OCI-LY7 (cell line): Measurements from ENCODE around the gene SLC22A7. TPM values are rescaled to one million over a fixed set of nuclear protein-coding genes. Genes with fewer than 3 reads are reported as not detected.

Experiments used
- BruUV-seq: library from RNA; stranded (reverse); fragments of 400-500 nt; replicated peaks from 2 replicates; lab custom pipeline; 2021; lab: Mats Ljungman, UMichigan
- CTCF ChIA-PET: fragments of 300-600 bp; sonication (Branson Sonifier 250); formaldehyde crosslinking; loops from one replicate; lab custom pipeline; 2022; ENCODE audit warnings: antibody characterized with exemption; ENCODE audit not compliant: unreplicated experiment; lab: Charles Lee
- POLR2A ChIA-PET: fragments of 300-600 bp; sonication (Branson Sonifier 250); formaldehyde crosslinking; loops from one replicate; lab custom pipeline; 2022; ENCODE audit warnings: antibody characterized with exemption; lab: Charles Lee
- DNase-seq: peaks from one replicate; pipeline ENCODE4 v3.0.0-alpha.2; 2015; ENCODE audit warnings: low spot score
- H2AFZ ChIP-seq: fragments of 200-600 bp; sonication (generic), shearing (Covaris generic); 2 replicates; pipeline ENCODE4 v1.6.1; 2014; ENCODE audit warnings: mild to moderate bottlenecking, antibody characterized with exemption, low read length, moderate library complexity
- H3K27ac ChIP-seq: fragments of 200-600 bp; sonication (generic); 2 replicates; pipeline ENCODE4 v1.5.1; 2014; ENCODE audit warnings: mixed run types, low read depth, mild to moderate bottlenecking, moderate library complexity, low read length, inconsistent platforms; ENCODE audit not compliant: poor library complexity, severe bottlenecking
- H3K36me3 ChIP-seq: fragments of 200-600 bp; sonication (generic); 2 replicates; pipeline ENCODE4 v1.6.1; 2014; ENCODE audit warnings: mild to moderate bottlenecking, antibody characterized with exemption, low read length, moderate library complexity, mixed read lengths; ENCODE audit not compliant: insufficient read depth
- H3K4me1 ChIP-seq: fragments of 200-600 bp; sonication (generic); 2 replicates; pipeline ENCODE4 v1.5.1; 2014; ENCODE audit warnings: mild to moderate bottlenecking, low read length; ENCODE audit not compliant: insufficient read depth, poor library complexity, severe bottlenecking
- H3K4me2 ChIP-seq: fragments of 200-600 bp; sonication (generic); 2 replicates; pipeline ENCODE4 v1.6.1; 2014; ENCODE audit warnings: mild to moderate bottlenecking, low read length
- H3K4me3 ChIP-seq: fragments of 200-600 bp; sonication (generic); 2 replicates; pipeline ENCODE4 v1.5.1; 2014; ENCODE audit warnings: mild to moderate bottlenecking, low read depth, low read length; ENCODE audit not compliant: poor library complexity, severe bottlenecking
- H3K79me2 ChIP-seq: fragments of 200-600 bp; sonication (generic); 2 replicates; pipeline ENCODE4 v1.6.1; 2016; ENCODE audit warnings: low read depth, mild to moderate bottlenecking, low read length, moderate library complexity, mixed read lengths; ENCODE audit not compliant: insufficient read depth
- H3K9me2 ChIP-seq: fragments of 200-600 bp; sonication (generic); 2 replicates; pipeline ENCODE4 v1.6.1; 2016; ENCODE audit warnings: mild to moderate bottlenecking, low read length, mixed read lengths; ENCODE audit not compliant: insufficient read depth
- H3K9me3 ChIP-seq: fragments of 200-600 bp; sonication (generic); 2 replicates; pipeline ENCODE4 v1.6.1; 2014; ENCODE audit warnings: mild to moderate bottlenecking, mixed run types, low read length, mixed read lengths
- H4K20me1 ChIP-seq: fragments of 200-600 bp; sonication (generic); 2 replicates; pipeline ENCODE4 v1.6.1; 2014; ENCODE audit warnings: mild to moderate bottlenecking, antibody characterized with exemption, low read length, moderate library complexity, mixed read lengths; ENCODE audit not compliant: insufficient read depth
- CTCF ChIP-seq: fragments of 200-600 bp; sonication (generic); conservative IDR thresholded peaks from 2 replicates; pipeline ENCODE4 v1.5.1; 2014; ENCODE audit warnings: mild to moderate bottlenecking, antibody characterized with exemption, low read length, moderate library complexity, mixed read lengths
- EZH2phosphoT487 ChIP-seq: fragments of 200-600 bp; sonication (generic); IDR thresholded peaks from 2 replicates; pipeline ENCODE4 v1.6.1; 2018; ENCODE audit warnings: low read depth, borderline replicate concordance, mild to moderate bottlenecking, mixed run types, antibody characterized with exemption, low read length, moderate library complexity, mixed read lengths
- intact Hi-C: fragments of 100-400 bp; cut with micrococcal nuclease; formaldehyde crosslinking; loops from one replicate; pipeline ENCODE4 v1.10.0; 2022; ENCODE audit not compliant: unreplicated experiment
- total RNA-seq, 2 experiments: library from RNA; depleted of rRNA in 1 of 2; stranded (reverse); fragments of >200 nt in 1 of 2; shearing (Covaris generic) in 1 of 2; gene quantifications; 2 replicates each; pipeline ENCODE4 v1.2.3, GENCODE V29; 2014 to 2022

The SLC22A7 gene
- total RNA-seq, 2 experiments from 2014 or later = not detected

GRCh38 chr6:43285832-43286231 lies 12.2 kb upstream of the SLC22A7 start:
- Histone ChIP-seq H3K27ac (no peak overlapping the region), H3K9me2 (no peaks in the 10 kb centered on the region), H2AFZ (no peak overlapping the region), H4K20me1 (no peaks in the 10 kb centered on the region), H3K79me2 (no peaks in the 10 kb centered on the region), H3K9me3 (no peaks in the 10 kb centered on the region), H3K36me3 (no peaks in the 10 kb centered on the region), H3K4me1 (no peaks in the 10 kb centered on the region), H3K4me2 (no peak overlapping the region), H3K4me3 (no peak overlapping the region)
- POLR2A ChIA-PET = no interaction called here
- intact Hi-C loops = no loop called here
- TF ChIP-seq CTCF (no peak), EZH2phosphoT487 (no peak)
- CTCF ChIA-PET = no interaction called here
- no TSS peak for BruUV-seq
- no peak for DNase-seq

GRCh38 chr6:43286456-43286979 lies 11.5 kb upstream of the SLC22A7 start:
- H3K9me3 ChIP-seq = no peaks in the 10 kb centered on the region
- no peaks in the 10 kb centered on the region for H3K4me1 ChIP-seq
- DNase-seq = no peak
- no TSS peak for BruUV-seq
- no peak overlapping the region for H3K4me2 ChIP-seq
- no peak for TF ChIP-seq CTCF
- TF ChIP-seq EZH2phosphoT487 = no peak
- POLR2A ChIA-PET = interaction anchor here (0.5 kb wide), 1 partner anchor 280 kb away, joined by 3 read pairs; no protein-coding TSS in a partner anchor
- no peak overlapping the region for H3K27ac ChIP-seq
- H4K20me1 ChIP-seq = no peaks in the 10 kb centered on the region
- no peak overlapping the region for H2AFZ ChIP-seq
- intact Hi-C loops = no loop called here
- H3K36me3 ChIP-seq = no peaks in the 10 kb centered on the region
- no peaks in the 10 kb centered on the region for H3K9me2 ChIP-seq
- no peaks in the 10 kb centered on the region for H3K79me2 ChIP-seq
- H3K4me3 ChIP-seq = no peak overlapping the region
- CTCF ChIA-PET = no interaction called here

- no peak for TF ChIP-seq CTCF
- no peak for TF ChIP-seq EZH2phosphoT487
- Histone ChIP-seq H3K4me3 (no peak overlapping the region), H3K9me3 (no peaks in the 10 kb centered on the region), H2AFZ (no peak overlapping the region), H3K79me2 (no peaks in the 10 kb centered on the region), H4K20me1 (no peaks in the 10 kb centered on the region), H3K4me1 (no peaks in the 10 kb centered on the region), H3K9me2 (no peaks in the 10 kb centered on the region), H3K36me3 (no peaks in the 10 kb centered on the region), H3K4me2 (no peak overlapping the region), H3K27ac (no peak overlapping the region)
- intact Hi-C loops = no loop called here
- no TSS peak for BruUV-seq
- POLR2A ChIA-PET = no interaction called here
- CTCF ChIA-PET = no interaction called here
- no peak for DNase-seq
Observed at GRCh38 chr6:43286980-43287716, 10.9 kb upstream of the SLC22A7 start.
